ENCODE measurements around the gene ELK1.

ELK1 gene

DNA sequence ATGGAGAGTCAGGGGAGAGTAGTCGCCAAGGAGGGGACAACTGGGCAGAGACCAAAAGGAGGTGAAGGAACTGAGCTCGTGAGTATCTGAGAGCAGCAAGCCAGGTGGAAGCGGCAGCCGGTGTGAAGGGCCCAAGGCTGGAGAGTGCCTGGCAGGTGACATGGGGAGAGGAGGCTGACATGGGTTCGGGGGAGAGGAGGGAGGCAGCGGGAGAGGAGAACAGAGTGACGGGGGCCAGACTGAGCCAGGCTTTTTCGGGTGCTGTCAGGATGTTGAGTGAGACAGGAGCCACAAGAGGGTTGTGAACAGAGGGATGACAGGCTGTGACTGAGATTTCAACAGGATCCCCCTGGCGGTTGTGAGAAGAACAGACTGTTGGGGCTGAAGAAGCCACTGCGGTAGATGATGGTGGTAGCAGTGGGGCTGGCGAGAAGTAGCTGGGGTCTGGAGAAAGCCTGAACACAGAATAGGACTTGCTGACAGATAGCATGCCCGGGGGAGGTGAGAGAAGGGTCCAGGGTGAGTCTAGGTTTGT, 5.7 kb downstream of the ELK1 start:
- peak; percentile 42 for DNase-seq

GRCh38 chrX:47643926-47644325, 6.4 kb downstream of the ELK1 start:
- peak; percentile 28 for DNase-seq

DNA sequence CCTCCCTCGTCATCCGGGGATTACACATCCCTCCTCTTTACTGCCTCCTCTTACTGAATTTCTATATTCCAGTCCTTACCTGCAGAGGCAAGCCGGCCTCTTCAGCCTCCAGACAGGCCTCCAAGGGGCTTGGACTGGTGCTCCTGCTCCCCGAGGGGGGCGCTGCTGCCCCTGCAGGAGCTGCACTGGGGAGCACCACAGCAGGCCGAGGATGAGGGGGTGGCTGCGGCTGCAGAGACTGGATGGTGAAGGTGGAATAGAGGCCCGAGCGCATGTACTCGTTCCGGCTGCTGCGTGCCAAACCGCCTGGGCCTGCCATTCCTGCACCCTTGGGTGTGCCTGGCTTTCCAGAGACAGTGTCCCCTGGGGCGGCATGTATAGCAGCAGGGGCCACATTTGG, 11.5 kb downstream of the ELK1 start:
- no peak for DNase-seq

GRCh38 chrX:47637546-47638195, 12.7 kb downstream of the ELK1 start:
- DNase-seq = no peak

DNA sequence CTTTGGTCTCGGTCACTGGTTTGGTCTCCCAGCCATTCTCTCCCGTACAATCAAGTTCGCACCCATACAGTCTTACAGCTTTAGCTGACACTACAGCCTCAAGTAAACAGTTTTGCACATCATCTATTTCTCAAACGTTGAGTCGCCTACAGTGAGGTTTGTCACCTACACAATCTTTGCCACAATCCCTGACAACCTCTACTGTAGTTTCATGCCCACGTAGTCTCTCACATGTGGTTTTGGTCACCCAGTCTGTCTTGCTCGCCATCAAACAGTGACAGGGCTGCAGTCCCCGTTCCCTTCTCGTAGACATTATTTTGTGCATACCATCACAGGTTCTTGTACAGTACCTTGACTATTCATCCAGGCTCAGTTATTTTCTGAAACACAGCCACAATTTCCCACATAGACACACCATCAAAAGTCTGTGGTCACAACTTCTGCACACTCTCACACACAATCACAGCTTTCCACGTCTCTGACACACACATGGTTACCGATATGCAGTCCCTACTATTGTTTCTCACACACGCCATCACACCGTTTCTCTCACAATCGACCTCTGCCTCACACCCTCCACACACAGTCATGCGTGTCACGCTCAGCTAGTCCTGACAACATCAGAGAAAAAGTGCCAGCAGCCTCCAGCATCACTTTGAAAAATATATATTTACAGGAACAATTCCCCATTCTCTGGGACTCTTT, 15.3 kb downstream of the ELK1 start:
- no peak for DNase-seq

DNA sequence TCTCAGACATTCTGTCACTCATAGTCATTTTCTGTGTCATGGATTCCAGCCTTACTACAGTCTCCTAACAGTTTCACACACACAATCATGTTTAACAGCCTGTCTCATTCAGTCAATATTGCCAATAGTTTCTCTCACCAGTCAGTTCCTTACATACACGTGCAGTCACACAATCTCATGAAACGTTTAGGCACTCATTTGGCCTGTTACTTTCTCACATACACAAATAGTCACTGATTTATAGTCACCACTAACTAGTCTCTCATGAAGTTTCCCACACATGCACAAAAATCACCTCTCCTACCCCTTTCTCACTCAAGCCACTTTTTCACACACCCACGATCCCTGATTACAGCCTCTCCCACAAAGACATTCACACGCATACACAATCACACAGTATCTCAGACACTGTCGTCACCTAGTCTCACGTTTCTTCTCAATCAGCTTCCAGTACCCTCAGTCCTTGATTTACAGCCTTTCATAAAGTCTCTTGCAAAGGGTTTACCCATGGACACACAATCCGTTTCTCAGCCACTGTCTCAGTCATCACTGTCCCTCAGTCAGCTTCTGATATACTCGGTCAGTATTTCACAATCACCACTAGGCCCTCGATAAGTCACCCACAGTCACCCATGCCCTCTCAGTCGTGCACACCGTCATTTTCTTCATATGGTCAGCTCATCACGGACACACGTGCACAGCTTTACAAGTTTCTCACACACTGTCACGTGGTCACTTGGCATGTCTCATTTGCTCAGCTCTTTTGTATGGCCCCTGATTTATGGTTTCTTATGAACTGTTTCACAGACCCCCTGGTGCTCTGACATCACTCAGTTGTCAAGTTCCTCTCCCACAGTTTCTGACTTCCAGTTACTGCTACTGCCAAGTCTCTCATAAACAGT, 16.4 kb downstream of the ELK1 start:
- DNase-seq = no peak

DNA sequence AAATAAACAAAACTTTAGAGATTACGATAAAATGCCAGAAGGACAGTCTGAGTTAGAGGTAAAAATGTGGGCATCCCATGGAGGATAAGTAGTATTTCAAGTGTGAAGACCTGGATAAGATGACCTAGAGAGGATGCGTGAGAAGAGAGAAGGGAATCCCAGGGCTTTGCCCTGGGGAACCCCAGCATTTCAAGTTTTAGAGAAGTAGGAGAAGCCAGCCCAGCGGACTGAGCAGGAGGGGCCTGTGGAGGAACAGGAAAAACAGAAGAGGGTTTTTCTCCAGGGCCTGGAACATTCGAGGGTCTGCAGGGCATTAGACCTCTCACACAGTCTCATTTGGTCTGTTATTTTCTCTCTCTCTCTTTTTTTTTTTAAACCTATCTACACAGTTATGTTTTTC, 17.7 kb downstream of the ELK1 start:
- no peak for DNase-seq

- DNase-seq = no peak
Observed at GRCh38 chrX:47631676-47632075, 18.7 kb downstream of the ELK1 start.

- DNase-seq = no peak
Observed at GRCh38 chrX:47629419-47630200, 20.8 kb downstream of the ELK1 start, which contains the start of gene CFP. TSS of gene CFP (minus strand) at chrX:47629930. CDS start at chrX:47629844, 86 bp downstream.

- peak; percentile 40 for DNase-seq
Observed at GRCh38 chrX:47628982-47629381, 21.4 kb downstream of the ELK1 start.

GRCh38 chrX:47625365-47625764, 25.0 kb downstream of the ELK1 start:
- DNase-seq = peak; percentile 30

DNA sequence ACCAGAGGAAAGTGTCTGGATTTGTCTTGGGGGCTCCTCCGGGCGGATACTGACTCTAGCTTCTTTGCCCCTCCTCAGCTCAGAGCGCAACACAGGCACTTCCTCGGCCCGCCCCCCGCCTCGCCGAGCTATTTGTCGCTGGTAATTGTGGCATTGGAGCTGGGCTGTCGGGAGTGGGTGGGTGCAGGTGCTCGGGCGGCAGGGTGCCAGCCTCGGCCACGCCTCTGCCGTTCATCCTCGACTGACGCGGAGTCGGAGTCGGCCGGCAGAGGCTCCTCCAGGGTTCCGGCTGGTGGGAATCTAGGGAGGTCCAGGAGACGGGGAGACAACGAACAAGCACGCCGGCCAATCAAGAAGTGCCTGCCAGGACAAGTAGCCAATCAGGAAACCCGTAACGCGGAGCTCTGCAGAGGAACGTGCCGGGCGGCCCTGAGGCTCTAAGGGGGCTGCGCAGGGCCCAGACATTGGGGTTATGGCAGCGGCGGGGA, 26.8 kb downstream of the ELK1 start:
- peak; percentile 93 for DNase-seq

DNA sequence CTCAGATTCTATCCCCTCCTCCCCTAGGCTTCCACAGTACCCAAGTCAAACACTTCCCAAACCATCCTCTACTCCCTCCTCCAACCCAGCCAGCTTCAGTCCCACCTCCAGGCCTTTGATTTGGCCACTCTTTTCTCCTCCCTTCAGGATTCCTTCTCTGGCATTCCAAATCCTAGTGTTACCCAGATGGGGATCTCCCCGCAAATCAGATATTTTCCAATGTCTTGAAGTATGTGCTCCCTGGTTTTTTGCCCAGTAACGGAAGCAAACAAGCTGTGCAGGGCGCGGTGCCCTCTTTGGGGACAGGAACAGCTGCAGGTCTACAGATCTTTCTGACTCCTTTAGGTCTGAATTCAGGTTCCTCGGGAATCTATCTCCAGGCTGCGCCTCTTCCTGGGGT, 28.5 kb downstream of the ELK1 start:
- DNase-seq = no peak

DNA sequence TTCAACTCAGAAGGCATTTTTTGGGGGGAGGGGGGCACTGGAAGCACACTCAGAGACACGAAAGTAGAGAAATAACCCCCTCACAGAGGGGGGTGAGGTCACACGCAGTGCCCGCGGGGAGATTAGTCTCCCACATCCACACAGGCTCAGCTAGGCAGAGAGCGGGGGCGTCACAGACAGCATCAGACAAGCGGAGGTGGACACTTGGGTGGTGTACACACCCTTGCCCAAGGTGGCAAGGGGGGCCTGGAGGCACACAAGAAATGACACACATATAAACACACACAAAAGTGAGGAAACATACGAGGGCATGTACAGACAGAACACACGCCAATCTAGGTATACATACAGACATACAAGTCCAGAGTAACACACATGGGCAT, 30.1 kb downstream of the ELK1 start:
- DNase-seq = no peak

DNA sequence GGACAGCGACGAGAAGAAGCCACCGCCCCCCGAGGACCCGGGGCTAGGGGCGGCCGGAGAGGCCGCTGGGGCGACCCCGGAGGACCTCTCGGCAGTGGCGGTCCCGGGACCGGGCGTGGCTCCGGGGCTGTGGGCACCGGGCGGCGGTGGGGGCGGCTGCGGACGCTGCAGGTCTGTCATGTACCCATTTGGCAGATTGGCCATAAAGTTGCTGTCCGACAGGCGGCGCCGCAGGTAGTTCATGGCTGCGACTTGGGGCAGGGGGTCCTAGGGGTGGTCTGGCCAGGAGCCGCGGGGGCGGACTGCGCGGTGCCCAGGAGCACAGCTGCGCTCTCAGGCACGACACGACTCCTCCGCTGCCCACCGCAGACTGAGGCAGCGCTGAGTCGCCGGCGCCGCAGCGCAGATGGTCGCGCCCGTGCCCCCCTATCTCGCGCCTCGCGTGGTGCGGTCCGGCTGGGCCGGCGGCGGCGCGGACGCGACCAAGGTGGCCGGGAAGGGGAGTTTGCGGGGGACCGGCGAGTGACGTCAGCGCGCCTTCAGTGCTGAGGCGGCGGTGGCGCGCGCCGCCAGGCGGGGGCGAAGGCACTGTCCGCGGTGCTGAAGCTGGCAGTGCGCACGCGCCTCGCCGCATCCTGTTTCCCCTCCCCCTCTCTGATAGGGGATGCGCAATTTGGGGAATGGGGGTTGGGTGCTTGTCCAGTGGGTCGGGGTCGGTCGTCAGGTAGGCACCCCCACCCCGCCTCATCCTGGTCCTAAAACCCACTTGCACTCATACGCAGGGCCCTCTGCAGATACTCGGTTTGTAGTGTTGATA, 30.7 kb downstream of the ELK1 start, which contains the start of gene SYN1:
TSS of gene SYN1 (minus strand) at position 372 of the 817 bp plus-strand sequence. CDS start at position 243, 129 bp downstream.
- peak; percentile 83 for DNase-seq

GRCh38 chrX:47618923-47619485, 31.4 kb downstream of the ELK1 start:
- peak; percentile 36 for DNase-seq

GRCh38 chrX:47614618-47615017, 35.7 kb downstream of the ELK1 start:
- no peak for DNase-seq

DNA sequence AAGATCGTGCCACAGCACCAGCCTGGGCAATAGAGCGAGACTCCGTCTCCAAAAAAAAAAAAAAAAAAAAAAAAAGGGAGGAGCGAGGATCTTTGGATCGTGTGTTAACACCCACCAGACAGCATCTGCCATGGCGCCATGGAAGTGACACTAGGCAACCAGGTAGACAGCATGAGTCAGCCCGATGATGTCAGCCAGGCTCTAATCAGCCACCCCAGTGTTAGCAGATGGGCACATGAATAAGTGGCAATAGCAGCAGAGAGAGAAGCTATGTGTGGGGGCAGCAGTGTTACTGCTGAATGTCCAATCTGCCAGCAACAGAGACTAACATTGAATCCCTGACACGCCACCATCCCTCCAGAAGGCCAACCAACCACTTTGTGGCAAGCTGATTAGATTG, 37.3 kb downstream of the ELK1 start:
- peak; percentile 70 for DNase-seq

- no peak for DNase-seq
Observed at GRCh38 chrX:47612418-47612817, 37.9 kb downstream of the ELK1 start.

GRCh38 chrX:47611926-47612325, 38.4 kb downstream of the ELK1 start:
- DNase-seq = no peak

DNA sequence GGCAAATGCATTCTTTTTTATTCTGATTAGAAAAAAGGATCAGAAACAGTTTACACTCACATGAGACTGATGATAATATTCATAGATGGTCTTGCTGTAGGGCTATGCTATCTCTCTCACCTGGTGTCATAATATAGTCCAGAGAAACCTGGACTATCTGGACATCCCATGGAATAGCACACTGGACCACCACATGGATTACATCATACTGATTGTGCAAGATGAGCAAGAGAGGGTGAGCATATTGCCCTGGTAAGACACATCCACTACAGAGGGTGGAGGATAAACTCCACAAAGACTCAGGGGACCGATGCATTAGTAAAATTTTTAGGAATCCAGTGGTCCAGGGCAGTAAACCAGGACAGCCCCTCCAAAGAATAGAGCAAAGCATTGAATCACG, 38.9 kb downstream of the ELK1 start:
- no peak for DNase-seq

Measured in DMS53 (cell line).